Thyroid gland (tissue), 4 donors: ENCODE measurements around the gene LAMA3. TPM values are rescaled to one million over a fixed set of nuclear protein-coding genes. Genes with fewer than 3 reads are reported as not detected.

ENCODE experiments used
- DNase-seq, 2 donors: peaks; one replicate each; pipeline ENCODE4 v3.0.0-alpha.2; 2019
- H3K27ac ChIP-seq, 3 donors: fragments of 200-600 bp; sonication (generic); 1 replicate in 2 of 3; 2 replicates in 1 of 3; pipeline ENCODE4 v1.5.1; 2016 to 2019; ENCODE audit warnings: mild to moderate bottlenecking in 1 of 3, moderate library complexity in 1 of 3
- H3K27me3 ChIP-seq: fragments of 200-600 bp; sonication (generic); one replicate; pipeline ENCODE4 v1.5.1; 2019
- H3K36me3 ChIP-seq, 2 donors: fragments of 200-600 bp; sonication (generic); one replicate each; pipeline ENCODE4 v1.5.1; 2016 to 2019
- H3K4me1 ChIP-seq, 2 donors: fragments of 200-600 bp; sonication (generic); one replicate each; pipeline ENCODE4 v1.5.1; 2017 to 2019
- H3K4me3 ChIP-seq, 3 donors: fragments of 200-600 bp; sonication (generic); replicated peaks in 1 of 3; 1 replicate in 2 of 3; 2 replicates in 1 of 3; pipeline ENCODE4 v1.5.1; 2016; ENCODE audit warnings: mild to moderate bottlenecking in 1 of 3
- H3K9me3 ChIP-seq: fragments of 200-600 bp; sonication (generic); one replicate; pipeline ENCODE4 v1.5.1; 2017
- POLR2A ChIP-seq, 2 donors: fragments of 450-650 bp; IDR thresholded peaks; one replicate each; pipeline ENCODE4 v1.6.1; 2017; ENCODE audit warnings: antibody characterized with exemption in 2 of 2, mild to moderate bottlenecking in 2 of 2, moderate library complexity in 1 of 2
- WGBS, 2 donors: methylation state at CpG; one replicate each; pipeline ENCODE4 v1.1.5; 2017; 5-methylcytosine and 5-hydroxymethylcytosine counted together
- intact Hi-C: fragments of 100-400 bp; cut with DNase I; formaldehyde crosslinking; loops from one replicate; pipeline ENCODE4 v1.15.1; 2023
- total RNA-seq, 4 donors: library from RNA; depleted of rRNA; stranded (reverse); fragments of >200 nt; gene quantifications; one replicate each; pipeline ENCODE4 v1.2.3, GENCODE V29; 2016
- TF ChIP-seq, protein P1 (sequence below), 6 experiments: fragments of 200-600 bp in 3 of 6; fragments of 450-650 bp in 3 of 6; sonication (generic) in 3 of 6; IDR thresholded peaks; one replicate each; pipeline ENCODE4 v1.5.1; 2016 to 2019; ENCODE audit warnings: antibody characterized with exemption in 6 of 6, mild to moderate bottlenecking in 2 of 6, inconsistent platforms in 1 of 6, moderate library complexity in 1 of 6

The LAMA3 gene
- total RNA-seq, 4 donors from 2014 or later = 7.5 to 12.1 (median 8.9) TPM

DNA sequence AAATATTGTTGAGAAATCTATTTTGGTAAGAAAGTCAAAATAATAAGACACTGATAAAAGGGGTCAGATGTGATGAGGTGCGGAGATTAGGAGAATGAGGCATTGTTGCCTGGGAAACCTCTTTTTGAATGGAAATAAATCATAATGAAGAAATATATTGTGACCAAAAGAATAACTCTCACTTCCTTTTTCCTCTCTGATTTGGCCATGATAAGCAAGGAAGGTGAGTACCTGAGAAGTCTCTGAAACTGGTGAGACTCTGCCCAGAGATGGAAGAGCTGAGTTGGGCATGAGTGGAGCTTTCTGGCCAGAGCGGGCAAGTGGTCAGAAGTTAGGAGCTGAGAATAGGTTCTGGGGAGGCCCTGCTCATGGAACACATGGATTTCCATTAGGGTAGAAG is 11.8 kb downstream of the LAMA3 start:
- DNase-seq = no peak
- Histone ChIP-seq H3K27ac (no peak overlapping the region), H3K4me3 (no peak overlapping the region), H3K4me1 (no peaks in the 10 kb centered on the region), H3K36me3 (no peaks in the 10 kb centered on the region), H3K9me3 (no peaks in the 10 kb centered on the region), H3K27me3 (no peaks in the 10 kb centered on the region)
- TF ChIP-seq, protein P1, sequence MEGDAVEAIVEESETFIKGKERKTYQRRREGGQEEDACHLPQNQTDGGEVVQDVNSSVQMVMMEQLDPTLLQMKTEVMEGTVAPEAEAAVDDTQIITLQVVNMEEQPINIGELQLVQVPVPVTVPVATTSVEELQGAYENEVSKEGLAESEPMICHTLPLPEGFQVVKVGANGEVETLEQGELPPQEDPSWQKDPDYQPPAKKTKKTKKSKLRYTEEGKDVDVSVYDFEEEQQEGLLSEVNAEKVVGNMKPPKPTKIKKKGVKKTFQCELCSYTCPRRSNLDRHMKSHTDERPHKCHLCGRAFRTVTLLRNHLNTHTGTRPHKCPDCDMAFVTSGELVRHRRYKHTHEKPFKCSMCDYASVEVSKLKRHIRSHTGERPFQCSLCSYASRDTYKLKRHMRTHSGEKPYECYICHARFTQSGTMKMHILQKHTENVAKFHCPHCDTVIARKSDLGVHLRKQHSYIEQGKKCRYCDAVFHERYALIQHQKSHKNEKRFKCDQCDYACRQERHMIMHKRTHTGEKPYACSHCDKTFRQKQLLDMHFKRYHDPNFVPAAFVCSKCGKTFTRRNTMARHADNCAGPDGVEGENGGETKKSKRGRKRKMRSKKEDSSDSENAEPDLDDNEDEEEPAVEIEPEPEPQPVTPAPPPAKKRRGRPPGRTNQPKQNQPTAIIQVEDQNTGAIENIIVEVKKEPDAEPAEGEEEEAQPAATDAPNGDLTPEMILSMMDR (IDR thresholded peaks at IDR 0.05) = no peak
- TF ChIP-seq POLR2A (IDR thresholded peaks at IDR 0.05) = no peak
- intact Hi-C loops = no loop called here
- 50 to 74% methylated on average over 2 of the region's 2 CpGs for WGBS, 2 donors

DNA sequence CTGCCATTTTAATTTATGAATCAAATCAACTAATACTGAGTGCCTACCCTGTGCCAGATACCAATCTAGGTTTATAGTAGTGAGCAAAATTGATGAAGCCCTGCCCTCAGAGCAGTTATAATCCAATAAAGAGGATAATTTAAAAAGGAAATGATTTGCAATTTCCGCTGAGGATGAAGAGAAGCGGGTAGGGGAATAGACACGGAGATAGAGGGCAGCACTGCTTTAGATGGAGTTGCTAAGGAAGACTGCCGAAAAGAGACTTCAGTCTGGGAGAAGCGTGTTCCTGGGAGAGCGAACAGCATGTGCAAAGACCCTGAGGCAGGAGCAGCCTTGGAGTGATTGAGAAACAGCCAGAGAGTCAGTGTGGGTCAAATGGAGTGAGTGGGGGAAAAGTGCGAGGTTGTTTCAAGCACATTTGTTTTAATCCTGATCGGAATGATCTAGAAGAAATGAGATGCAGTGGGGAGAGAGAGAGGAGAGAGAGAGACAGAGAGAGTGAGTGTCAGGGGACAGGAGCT is 12.4 kb downstream of the LAMA3 start:
- Histone ChIP-seq H3K27me3 (no peaks in the 10 kb centered on the region), H3K4me1 (no peaks in the 10 kb centered on the region), H3K9me3 (no peaks in the 10 kb centered on the region), H3K4me3 (no peak overlapping the region), H3K36me3 (no peaks in the 10 kb centered on the region), H3K27ac (no peak overlapping the region)
- TF ChIP-seq POLR2A (IDR thresholded peaks at IDR 0.05) = no peak
- TF ChIP-seq, protein P1 (IDR thresholded peaks at IDR 0.05) = no peak
- DNase-seq = no peak
- intact Hi-C loops = no loop called here
- WGBS, 2 donors = 88 to 90% methylated on average over 8 of the region's 8 CpGs

DNA sequence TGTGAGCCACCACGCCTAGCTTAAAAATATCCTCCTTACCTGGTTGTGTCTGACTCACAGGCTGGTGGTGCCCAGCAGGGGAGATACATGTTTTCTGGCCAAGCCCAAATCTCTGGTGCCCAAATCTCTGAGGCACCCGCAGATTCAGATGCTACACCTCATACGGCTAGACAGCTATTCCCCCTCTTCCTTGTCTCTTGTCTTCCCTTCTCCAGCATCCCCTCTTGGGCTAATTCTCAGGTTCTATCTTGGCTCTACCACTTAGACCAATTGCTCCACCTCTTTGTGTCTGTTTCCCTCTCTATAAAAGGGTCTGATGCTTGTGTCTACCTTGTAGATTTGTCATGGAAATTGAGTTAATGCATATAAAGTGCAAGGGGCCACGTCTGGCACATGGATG is 13.4 kb downstream of the LAMA3 start:
- intact Hi-C loops = no loop called here
- H3K9me3 ChIP-seq = no peaks in the 10 kb centered on the region
- H3K4me3 ChIP-seq = no peak overlapping the region
- H3K27me3 ChIP-seq = no peaks in the 10 kb centered on the region
- no peak for DNase-seq
- TF ChIP-seq, protein P1 (IDR thresholded peaks at IDR 0.05) = no peak
- no peak for TF ChIP-seq POLR2A (IDR thresholded peaks at IDR 0.05)
- H3K4me1 ChIP-seq = no peaks in the 10 kb centered on the region
- 85 to 93% methylated on average over 4 of the region's 4 CpGs for WGBS, 2 donors
- H3K27ac ChIP-seq = no peak overlapping the region
- no peaks in the 10 kb centered on the region for H3K36me3 ChIP-seq

DNA sequence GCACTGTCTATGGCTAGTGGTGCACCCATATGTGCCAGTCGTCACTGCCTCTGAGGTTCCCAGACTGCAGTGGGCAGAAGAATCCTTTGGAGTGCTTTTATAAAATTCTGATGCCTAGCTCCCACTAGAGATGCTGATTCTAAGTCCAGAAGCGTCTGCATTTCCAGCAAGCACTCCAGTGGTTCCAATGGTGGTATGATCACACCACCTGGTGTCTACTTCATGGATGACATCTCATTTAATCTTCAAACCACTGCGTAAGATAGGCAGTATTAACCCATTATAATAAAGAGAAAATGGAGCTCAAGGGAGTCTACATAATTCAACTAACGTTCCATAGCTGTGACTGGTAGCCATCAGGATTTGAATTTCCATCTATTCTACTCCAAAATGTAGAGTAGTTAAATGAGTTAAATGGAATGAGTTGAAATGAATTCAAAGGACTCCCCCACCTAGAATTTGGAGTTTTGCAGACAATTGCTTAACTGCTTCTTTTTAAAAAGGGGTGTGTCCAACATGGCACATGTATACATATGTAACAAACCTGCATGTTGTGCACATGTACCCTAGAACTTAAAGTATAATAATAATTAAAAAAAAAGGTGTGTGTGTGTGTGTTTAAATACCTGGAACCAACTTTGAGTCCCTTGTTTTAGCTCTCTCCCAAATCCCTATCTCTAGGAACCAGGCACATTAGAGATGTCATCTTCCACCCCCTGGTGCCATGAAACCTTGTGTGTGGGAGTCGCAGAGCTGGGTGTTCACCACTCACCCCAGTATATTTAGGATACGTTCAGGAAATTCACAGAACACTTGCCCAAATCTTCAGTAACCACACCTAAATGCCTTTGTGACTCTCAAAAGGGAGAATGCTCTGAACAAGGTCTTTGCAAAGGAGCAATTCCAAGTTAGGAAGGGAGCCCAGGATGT is 14.1 kb downstream of the LAMA3 start:
- Histone ChIP-seq H3K27ac (no peak overlapping the region), H3K9me3 (no peaks in the 10 kb centered on the region), H3K36me3 (no peaks in the 10 kb centered on the region), H3K27me3 (no peaks in the 10 kb centered on the region), H3K4me1 (no peaks in the 10 kb centered on the region), H3K4me3 (no peak overlapping the region)
- TF ChIP-seq, protein P1 (IDR thresholded peaks at IDR 0.05) = peak in 4 of 6 experiments; percentile 35 to 59 (median 41)
- TF ChIP-seq POLR2A (IDR thresholded peaks at IDR 0.05) = no peak
- 50 to 55% methylated on average over 6 of the region's 6 CpGs for WGBS, 2 donors
- DNase-seq = peak in 1 of 2 donors; percentile 3
- intact Hi-C loops = no loop called here

DNA sequence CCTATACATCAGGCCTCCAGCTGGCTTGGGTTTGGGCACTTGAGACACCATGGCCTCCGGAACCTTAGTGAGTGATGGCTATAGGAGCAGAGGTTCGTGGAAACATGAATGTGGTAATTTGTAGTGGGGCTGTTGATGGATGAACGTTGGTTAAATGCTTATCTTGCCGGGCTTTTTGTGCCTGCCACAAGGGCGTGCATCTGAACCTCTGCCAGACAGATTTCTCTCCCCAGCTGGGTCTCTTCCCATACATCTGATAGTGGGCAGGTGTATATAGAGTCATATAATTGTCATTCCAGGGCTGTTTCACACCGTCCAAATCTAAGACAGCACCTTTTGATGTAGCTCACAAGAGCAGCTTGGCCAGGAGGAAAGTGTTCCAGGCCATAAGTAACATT is 14.7 kb downstream of the LAMA3 start:
- Histone ChIP-seq H3K27me3 (no peaks in the 10 kb centered on the region), H3K27ac (no peak overlapping the region), H3K4me3 (no peak overlapping the region), H3K4me1 (no peaks in the 10 kb centered on the region), H3K9me3 (no peaks in the 10 kb centered on the region), H3K36me3 (no peaks in the 10 kb centered on the region)
- intact Hi-C loops = no loop called here
- 65 to 76% methylated on average over 6 of the region's 6 CpGs for WGBS, 2 donors
- no peak for DNase-seq
- TF ChIP-seq POLR2A (IDR thresholded peaks at IDR 0.05) = no peak
- TF ChIP-seq, protein P1 (IDR thresholded peaks at IDR 0.05) = no peak
